GM19238 (cell line): ENCODE results near the gene CLIP1.
"Not testable (repeated sequence)": the region's sequence is repeated elsewhere in the genome, so short reads cannot be mapped to it uniquely, and the experiment has no call there.

Experiments
- DNase-seq: peaks from one replicate; pipeline ENCODE4 v3.0.0; 2011; ENCODE audit warnings: low spot score; ENCODE audit not compliant: insufficient read length

The CLIP1 gene

GRCh38 chr12:122421821-122422729, at the start of gene CLIP1:
Gene CLIP1, minus strand, starts transcription at chr12:122422669. Its CDS starts 42,217 bp downstream, at chr12:122380452.
- DNase-seq: peak; percentile 64

DNA sequence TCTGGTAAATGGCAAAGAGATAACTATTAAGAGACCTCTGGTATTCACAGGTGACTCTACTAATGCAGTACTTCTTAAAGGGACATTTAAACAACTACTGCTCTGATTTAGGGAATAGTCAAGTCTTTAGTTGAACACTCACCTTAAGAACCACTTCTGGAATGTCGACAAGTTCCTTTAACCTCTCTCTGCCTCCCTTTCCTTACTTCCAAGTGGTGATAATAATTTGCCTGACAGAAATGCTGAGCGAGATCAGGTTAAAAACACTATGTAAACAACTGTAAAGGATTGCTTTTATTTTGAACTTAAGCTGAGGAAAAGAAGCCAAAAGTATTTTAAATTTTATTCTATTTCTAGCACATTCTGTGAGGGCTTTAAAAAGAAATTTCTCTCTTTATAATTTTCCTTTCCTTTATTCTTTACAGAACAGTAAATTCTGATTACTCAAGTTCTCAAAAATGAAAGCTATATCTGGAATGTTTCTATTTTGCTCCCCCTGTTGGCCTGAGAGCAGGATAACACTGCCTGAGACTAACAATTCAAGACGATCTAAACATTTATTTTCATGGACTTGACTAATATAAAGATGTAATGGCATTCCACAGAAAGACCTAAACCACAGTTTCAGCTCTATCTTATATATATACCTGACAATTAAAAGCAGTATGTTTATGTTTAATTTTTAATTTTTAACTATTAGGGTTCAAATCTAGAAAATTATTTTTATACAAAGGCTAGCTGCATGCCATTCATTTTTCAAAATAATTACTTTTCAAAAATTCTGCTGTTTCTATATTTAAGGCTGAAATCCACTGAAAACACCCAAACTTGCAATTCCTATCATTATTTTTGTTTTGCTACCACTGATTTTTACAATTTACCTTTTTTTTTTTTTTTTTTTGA, 49.1 kb upstream of the CLIP1 start:
- peak; percentile 15 for DNase-seq

- DNase-seq: not testable (repeated sequence)
These were observed 48.1 kb upstream of the CLIP1 start for GRCh38 chr12:122470576-122470975.

DNA sequence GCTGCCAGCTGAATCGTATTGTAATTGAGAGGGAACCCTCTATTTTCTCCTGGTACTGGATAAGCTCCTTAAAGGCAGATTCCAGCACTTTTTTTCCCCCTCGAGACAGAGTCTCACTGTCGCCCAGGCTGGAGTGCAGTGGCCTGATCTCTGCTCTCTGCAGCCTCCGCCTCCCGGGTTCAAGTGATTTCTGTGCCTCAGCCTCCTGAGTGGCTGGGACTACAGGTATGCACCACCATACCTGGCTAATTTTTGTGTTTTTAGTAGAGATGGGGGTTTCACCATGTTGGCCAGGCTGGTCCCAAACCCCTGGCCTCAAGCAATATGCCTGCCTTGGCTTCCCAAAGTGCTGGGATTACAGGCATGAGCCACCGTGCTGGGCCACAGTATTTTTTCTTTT, 47.4 kb upstream of the CLIP1 start:
- not testable (repeated sequence) for DNase-seq

DNA sequence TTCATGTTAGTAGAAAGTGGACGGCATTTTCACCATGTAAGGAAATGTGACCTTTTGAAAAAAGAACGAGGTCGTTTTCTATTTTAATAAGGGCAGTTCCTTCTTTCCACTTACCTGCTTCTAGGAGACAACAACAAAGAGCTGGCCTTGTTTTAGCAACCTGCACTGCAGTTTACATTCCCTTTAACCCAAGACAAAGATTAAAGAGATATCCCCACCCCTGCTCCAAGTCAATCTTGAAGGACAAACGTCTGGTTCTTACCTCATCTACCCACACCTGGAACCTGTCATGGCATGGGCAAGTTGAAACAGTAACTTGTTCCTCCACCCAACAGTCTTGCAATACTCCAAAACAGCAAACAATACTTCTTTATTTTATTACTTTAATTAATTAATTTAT, 45.5 kb upstream of the CLIP1 start:
- DNase-seq: no peak

DNA sequence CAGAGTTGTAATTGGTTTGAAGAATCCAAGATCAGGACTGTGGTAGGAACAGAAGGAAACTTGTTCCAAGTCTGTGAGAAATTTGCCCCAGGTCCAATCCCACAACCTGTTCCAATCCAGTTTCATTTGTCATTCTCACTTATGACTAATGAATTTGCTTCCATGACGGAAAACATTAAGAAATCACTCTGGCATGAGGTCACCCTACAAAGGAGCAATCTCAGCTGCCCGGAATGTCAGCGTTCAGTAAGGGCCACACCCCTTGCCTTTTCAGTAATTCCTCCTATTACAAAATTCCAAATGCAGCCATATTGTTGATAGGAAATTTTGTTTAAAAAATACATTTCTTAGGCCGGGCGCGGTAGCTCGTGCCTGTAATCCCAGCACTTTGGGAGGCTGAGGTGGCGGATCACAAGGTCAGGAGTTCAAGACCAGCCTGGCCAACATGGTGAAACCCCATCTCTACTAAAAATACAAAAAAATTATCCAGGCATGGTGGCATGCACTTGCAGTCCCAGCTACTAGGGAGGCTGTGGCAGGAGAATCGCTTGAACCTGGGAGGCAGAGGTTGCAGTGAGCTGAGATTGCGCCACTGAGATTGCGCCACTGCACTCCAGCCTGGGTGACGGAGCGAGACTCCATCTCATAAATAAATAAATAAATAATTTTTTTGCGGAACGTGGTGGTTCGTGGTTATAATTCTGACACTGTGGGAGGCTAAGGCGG, 42.0 kb upstream of the CLIP1 start:
- not testable (repeated sequence) for DNase-seq

GRCh38 chr12:122460641-122461040, 38.2 kb upstream of the CLIP1 start:
- DNase-seq: no peak

DNA sequence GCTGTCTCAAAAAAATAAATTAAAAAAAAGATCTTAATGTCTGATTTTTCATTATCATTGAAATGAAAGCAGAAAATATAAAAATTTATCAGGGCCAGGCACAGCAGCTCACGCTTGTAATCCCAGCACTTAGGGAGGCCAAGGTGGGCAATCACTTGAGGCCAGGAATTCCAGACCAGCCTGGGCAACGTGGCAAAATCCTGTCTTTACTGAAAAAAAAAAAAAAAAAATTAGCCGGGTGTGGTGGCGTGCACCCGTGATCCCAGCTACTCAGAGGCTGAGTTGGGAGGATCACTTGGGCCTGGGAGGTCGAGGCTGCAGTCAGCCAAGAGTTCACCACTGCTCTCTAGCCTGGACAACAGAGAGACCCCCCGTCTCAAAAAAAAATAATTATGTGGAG, 37.6 kb upstream of the CLIP1 start:
- DNase-seq: no peak

DNA sequence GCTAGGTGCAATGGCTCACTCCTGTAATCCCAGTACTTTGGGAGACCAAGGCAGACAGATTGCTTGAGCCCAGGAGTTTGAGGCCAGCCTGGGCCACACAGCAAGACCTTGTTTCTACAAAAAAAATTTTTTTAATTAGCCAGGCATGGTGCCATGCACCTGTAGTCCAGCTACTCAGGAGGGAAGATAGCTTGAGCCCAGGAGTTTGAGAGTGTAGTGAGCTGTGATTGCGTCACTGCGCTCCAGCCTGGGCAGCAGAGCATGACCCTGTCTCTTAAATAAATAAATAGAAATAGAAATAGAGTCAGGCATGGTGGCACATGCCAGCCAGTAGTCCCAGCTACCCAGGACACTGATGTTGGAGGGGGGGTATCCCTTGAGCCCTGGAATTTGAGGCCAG, 36.7 kb upstream of the CLIP1 start:
- no peak for DNase-seq

GRCh38 chr12:122458105-122459035, 35.9 kb upstream of the CLIP1 start:
- DNase-seq: no peak

- DNase-seq: no peak
These were observed 35.2 kb upstream of the CLIP1 start for GRCh38 chr12:122457627-122458026.

GRCh38 chr12:122454739-122455138, 32.3 kb upstream of the CLIP1 start:
- DNase-seq: no peak

DNA sequence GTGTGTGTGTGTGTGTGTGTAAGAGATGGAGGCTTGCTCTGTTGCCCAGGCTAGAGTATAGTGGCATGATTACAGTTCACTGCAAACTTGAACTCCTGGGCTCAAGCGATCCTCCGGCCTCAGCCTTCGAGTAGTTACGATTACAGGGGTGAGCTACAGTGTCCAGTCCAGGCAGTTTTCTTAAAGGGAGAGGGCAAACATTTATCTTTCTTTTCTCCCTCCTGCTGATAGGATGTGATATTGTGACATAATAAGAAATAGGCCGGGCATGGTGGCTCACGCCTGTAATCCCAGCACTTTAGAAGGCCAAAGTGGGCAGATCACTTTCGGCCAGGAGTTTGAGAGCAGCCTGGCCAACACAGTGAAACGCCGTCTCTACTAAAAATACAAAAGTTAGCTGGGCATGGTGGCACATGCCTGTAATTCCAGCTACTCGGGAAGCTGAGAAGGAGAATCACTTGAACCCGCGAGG, 31.8 kb upstream of the CLIP1 start:
- no peak for DNase-seq

DNA sequence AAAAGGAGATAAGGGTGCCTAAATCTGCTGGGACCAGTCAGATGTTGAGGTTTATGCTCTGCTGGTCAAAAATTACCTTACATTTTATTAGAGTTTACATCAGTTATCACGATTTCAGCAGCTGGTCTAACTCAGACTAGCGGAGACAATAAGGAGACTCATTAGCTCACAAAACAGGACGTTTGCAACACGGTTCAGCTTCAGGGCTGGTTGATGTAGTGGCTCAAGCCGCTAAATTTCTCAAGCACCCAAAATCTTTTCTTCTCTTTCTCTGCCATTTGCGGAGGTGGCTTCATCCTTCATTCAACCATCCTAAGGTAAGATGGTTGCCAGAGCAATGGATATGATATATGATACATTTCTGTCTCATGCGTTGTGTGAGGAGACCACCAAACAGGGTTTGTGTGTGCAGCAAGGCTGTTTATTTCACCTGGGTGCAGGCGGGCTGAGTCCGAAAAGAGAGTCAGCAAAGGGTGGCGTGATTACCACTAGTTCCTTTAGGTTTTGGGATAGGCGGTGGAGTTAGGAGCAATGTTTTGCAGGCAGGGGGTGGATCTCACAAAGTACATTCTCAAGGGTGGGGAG, 30.3 kb upstream of the CLIP1 start:
- DNase-seq: no peak

DNA sequence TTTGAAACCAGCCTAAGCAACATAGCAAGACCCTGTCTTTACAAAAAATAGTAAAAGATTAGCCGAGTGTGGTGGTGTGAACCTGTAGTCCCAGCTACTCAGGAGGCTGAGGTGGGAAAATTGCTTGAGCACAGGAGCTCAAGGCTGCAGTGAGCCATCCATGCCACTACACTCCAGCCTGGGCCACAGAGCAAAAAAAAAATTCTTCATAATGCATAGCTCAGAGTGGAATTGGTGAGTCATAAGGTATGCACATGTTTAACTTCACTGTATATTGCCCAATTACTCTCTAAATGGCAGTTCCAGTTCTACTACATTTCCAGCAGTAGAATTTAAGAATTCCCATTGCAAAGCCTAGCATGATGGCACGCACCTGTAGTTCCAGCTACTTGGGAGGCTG, 26.8 kb upstream of the CLIP1 start:
- no peak for DNase-seq

GRCh38 chr12:122447825-122448224, 25.4 kb upstream of the CLIP1 start:
- DNase-seq: not testable (repeated sequence)

- DNase-seq: not testable (repeated sequence)
These were observed 23.9 kb upstream of the CLIP1 start for GRCh38 chr12:122446390-122446789.

DNA sequence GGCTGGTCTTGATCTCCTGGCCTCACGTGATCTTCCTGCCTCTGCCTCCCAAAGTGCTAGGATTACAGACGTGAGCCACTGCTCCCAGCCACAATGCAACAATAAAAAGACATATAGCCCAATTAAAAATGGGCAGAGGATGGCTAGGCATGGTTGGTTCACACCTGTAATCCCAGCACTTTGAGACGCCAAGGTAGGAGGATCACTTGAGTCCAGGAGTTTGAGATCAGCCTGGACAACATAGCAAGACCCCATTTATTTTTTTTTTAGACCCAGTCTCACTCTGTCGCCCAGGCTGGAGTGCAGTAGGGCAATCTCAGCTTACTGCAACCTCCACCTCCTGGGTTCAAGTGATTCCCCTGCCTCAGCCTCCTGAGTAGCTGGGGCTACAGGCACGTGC, 21.6 kb upstream of the CLIP1 start:
- not testable (repeated sequence) for DNase-seq

DNA sequence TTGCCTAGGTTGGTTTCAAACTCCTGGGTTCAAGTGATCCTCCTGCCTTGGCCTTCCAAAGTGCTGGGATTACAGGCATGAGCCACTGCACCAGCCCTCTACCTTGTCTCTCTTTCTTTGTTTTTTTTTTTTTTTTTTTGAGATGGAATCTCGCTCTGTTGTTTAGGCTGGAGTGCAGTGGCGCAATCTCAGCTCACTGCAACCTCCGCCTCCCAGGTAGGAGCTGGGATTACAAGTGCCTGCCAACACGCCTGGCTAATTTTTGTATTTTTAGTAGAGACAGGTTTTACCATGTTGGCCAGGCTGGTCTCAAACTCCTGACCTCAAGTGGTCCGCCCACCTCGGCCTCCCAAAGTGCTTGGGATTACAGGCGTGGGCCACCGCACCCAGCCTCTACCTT, 16.4 kb upstream of the CLIP1 start:
- DNase-seq: not testable (repeated sequence)

- DNase-seq: no peak
These were observed 15.2 kb upstream of the CLIP1 start for GRCh38 chr12:122437656-122438121.
